ENCODE measurements around the gene RTL10.

Gene RTL10

GRCh38 chr22:19875531-19876313 is 21.0 kb upstream of the RTL10 start:
- no peak for DNase-seq

- DNase-seq: no peak
Observed at GRCh38 chr22:19875061-19875530, 20.4 kb upstream of the RTL10 start.

GRCh38 chr22:19874307-19875060 is 19.8 kb upstream of the RTL10 start:
- peak; percentile 86 for DNase-seq

- no peak for DNase-seq
Observed at GRCh38 chr22:19873960-19874306, 19.3 kb upstream of the RTL10 start.

- DNase-seq: no peak
Observed at GRCh38 chr22:19873138-19873959, 18.7 kb upstream of the RTL10 start.

- DNase-seq: no peak
Observed at GRCh38 chr22:19872779-19873137, 18.1 kb upstream of the RTL10 start.

GRCh38 chr22:19871845-19872778 is 17.4 kb upstream of the RTL10 start:
- no peak for DNase-seq

- no peak for DNase-seq
Observed at GRCh38 chr22:19871023-19871844, 16.6 kb upstream of the RTL10 start.

- no peak for DNase-seq
Observed at GRCh38 chr22:19870153-19871022, 15.7 kb upstream of the RTL10 start.

- DNase-seq: no peak
Observed at GRCh38 chr22:19869497-19870152, 15.0 kb upstream of the RTL10 start.

GRCh38 chr22:19868773-19869471 is 14.2 kb upstream of the RTL10 start:
- no peak for DNase-seq

- no peak for DNase-seq
Observed at GRCh38 chr22:19868333-19868732, 13.7 kb upstream of the RTL10 start.

- no peak for DNase-seq
Observed at GRCh38 chr22:19867617-19868016, 12.9 kb upstream of the RTL10 start.

- DNase-seq: no peak
Observed at GRCh38 chr22:19866665-19867009, 12.0 kb upstream of the RTL10 start.

GRCh38 chr22:19865141-19865829 is 10.6 kb upstream of the RTL10 start:
- no peak for DNase-seq

GRCh38 chr22:19864538-19865106 is 9.9 kb upstream of the RTL10 start:
- no peak for DNase-seq

GRCh38 chr22:19863571-19863970 is 8.9 kb upstream of the RTL10 start:
- no peak for DNase-seq

- DNase-seq: no peak
Observed at GRCh38 chr22:19862619-19863246, 8.1 kb upstream of the RTL10 start.

Measured in eye (tissue), 1 donor.